ENCODE measurements around the gene ZNF480. TPM values are rescaled to one million over a fixed set of nuclear protein-coding genes. Genes with fewer than 3 reads are reported as not detected.
"Not testable (repeated sequence)": the region's sequence is repeated elsewhere in the genome, so short reads cannot be mapped to it uniquely, and the experiment has no call there.

Gene ZNF480
- polyA plus RNA-seq, 4 donors = 13.0 to 23.2 (median 14.9) TPM

GRCh38 chr19:52336791-52337381 lies 39.9 kb downstream of the ZNF480 start:
- DNase-seq (ENCODE audit: low read depth in 4 of 4, low spot score in 3 of 4) = peak in 1 of 4 donors; percentile 14

GRCh38 chr19:52339022-52339421 lies 42.1 kb downstream of the ZNF480 start:
- DNase-seq (ENCODE audit: low read depth in 4 of 4, low spot score in 3 of 4) = not testable (repeated sequence)

- DNase-seq (ENCODE audit: low read depth in 4 of 4, low spot score in 3 of 4) = peak; percentile 45 to 74 (median 64)
Measured at GRCh38 chr19:52343548-52343947, 46.6 kb downstream of the ZNF480 start.

GRCh38 chr19:52345162-52345561 lies 48.2 kb downstream of the ZNF480 start:
- DNase-seq (ENCODE audit: low read depth in 4 of 4, low spot score in 3 of 4) = no peak

- DNase-seq (ENCODE audit: low read depth in 4 of 4, low spot score in 3 of 4) = no peak
Measured at GRCh38 chr19:52351512-52351911, 54.5 kb downstream of the ZNF480 start.

GRCh38 chr19:52366414-52366824 lies 69.5 kb downstream of the ZNF480 start:
- DNase-seq (ENCODE audit: low read depth in 4 of 4, low spot score in 3 of 4) = no peak

GRCh38 chr19:52369559-52370340 lies 72.8 kb downstream of the ZNF480 start, which contains the start of gene ZNF880:
Gene ZNF880 (plus strand): TSS chr19:52369923. CDS start chr19:52369966, 43 bp downstream.
- peak; percentile 87 to 92 (median 90) for DNase-seq (ENCODE audit: low read depth in 4 of 4, low spot score in 3 of 4)

GRCh38 chr19:52370341-52370710 lies 73.4 kb downstream of the ZNF480 start:
- DNase-seq (ENCODE audit: low read depth in 4 of 4, low spot score in 3 of 4) = peak in 3 of 4 donors; percentile 1 to 17 (median 2)

Other genes with a start within 250 kb of the ZNF480 start
- gene ZNF432, start 248.3 kb upstream of the ZNF480 start, polyA plus RNA-seq (ENCODE audit: insufficient read length in 4 of 4) = 10 to 100 TPM; 20.4 to 23.9 (median 23.0) TPM
- gene ZNF841, start 201.4 kb upstream of the ZNF480 start, polyA plus RNA-seq (ENCODE audit: insufficient read length in 4 of 4) = 10 to 100 TPM; 15.7 to 20.7 (median 17.5) TPM
- 10 to 100 TPM; 17.7 to 23.2 (median 19.7) TPM for gene ZNF616, start 157.2 kb upstream of the ZNF480 start, polyA plus RNA-seq (ENCODE audit: insufficient read length in 4 of 4)
- gene ZNF836, start 125.5 kb upstream of the ZNF480 start, polyA plus RNA-seq (ENCODE audit: insufficient read length in 4 of 4) = 10 to 100 TPM; 15.4 to 23.4 (median 16.7) TPM
- gene PPP2R1A, start 107.1 kb upstream of the ZNF480 start, polyA plus RNA-seq (ENCODE audit: insufficient read length in 4 of 4) = 100 to 1,000 TPM; 313 to 477 (median 439) TPM
- 10 to 100 TPM; 14.9 to 24.0 (median 22.1) TPM for gene ZNF766, start 27.6 kb upstream of the ZNF480 start, polyA plus RNA-seq (ENCODE audit: insufficient read length in 4 of 4)
- gene ZNF610, start 39.1 kb downstream of the ZNF480 start, polyA plus RNA-seq (ENCODE audit: insufficient read length in 4 of 4) = 10 to 100 TPM in 3 of 4 donors, 1 to 10 TPM in 1; 7.9 to 16.3 (median 12.2) TPM
- 10 to 100 TPM; 20.4 to 30.4 (median 25.6) TPM for gene ZNF880, start 72.8 kb downstream of the ZNF480 start, polyA plus RNA-seq (ENCODE audit: insufficient read length in 4 of 4)
- 10 to 100 TPM; 23.3 to 52.0 (median 38.0) TPM for gene ZNF528, start 100.7 kb downstream of the ZNF480 start, polyA plus RNA-seq (ENCODE audit: insufficient read length in 4 of 4)
- under 1 TPM; 0.44 to 0.66 (median 0.56) TPM for gene ZNF534, start 132.0 kb downstream of the ZNF480 start, polyA plus RNA-seq (ENCODE audit: insufficient read length in 4 of 4)
- gene ZNF578, start 156.4 kb downstream of the ZNF480 start, polyA plus RNA-seq (ENCODE audit: insufficient read length in 4 of 4) = 1 to 10 TPM; 4.1 to 7.6 (median 5.5) TPM
- 10 to 100 TPM in 3 of 4 donors, 1 to 10 TPM in 1; 8.8 to 17.9 (median 12.5) TPM for gene ZNF808, start 230.5 kb downstream of the ZNF480 start, polyA plus RNA-seq (ENCODE audit: insufficient read length in 4 of 4)